OCI-LY3 (cell line): ENCODE results near the gene ASPHD1.

Source experiments
- H2AFZ ChIP-seq: fragments of 200-600, 300-600 bp; shearing (Covaris generic); 2 replicates; pipeline ENCODE4 v1.6.0; 2014; ENCODE audit warnings: antibody characterized with exemption, low read depth, low read length
- H3K27ac ChIP-seq: fragments of 200-600, 300-600 bp; sonication (generic); 2 replicates; pipeline ENCODE4 v1.5.1; 2014; ENCODE audit warnings: mild to moderate bottlenecking, low read length, moderate library complexity, mixed read lengths
- H3K27me3 ChIP-seq: fragments of 200-600, 300-600 bp; sonication (generic); 2 replicates; pipeline ENCODE4 v1.6.1; 2014; ENCODE audit warnings: low read depth, low read length, mixed read lengths
- H3K36me3 ChIP-seq: fragments of 200-600, 300-600 bp; sonication (generic); replicated peaks from 2 replicates; pipeline ENCODE3; 2014; ENCODE audit warnings: low read depth, low read length, mixed read lengths
- H3K4me1 ChIP-seq: fragments of 300-600, 200-600 bp; sonication (generic); 2 replicates; pipeline ENCODE4 v1.6.1; 2014; ENCODE audit warnings: low read length, mixed read lengths
- H3K4me2 ChIP-seq: fragments of 200-600, 300-600 bp; sonication (generic); 2 replicates; pipeline ENCODE4 v1.6.1; 2014; ENCODE audit warnings: low read length, mixed read lengths
- H3K4me3 ChIP-seq: fragments of 300-600, 200-600 bp; sonication (generic); 2 replicates; pipeline ENCODE4 v1.5.1; 2014; ENCODE audit warnings: antibody characterized with exemption, mild to moderate bottlenecking, low read length, moderate library complexity
- H3K79me2 ChIP-seq: fragments of 300-600, 200-600 bp; shearing (Covaris generic); 2 replicates; pipeline ENCODE4 v1.6.1; 2014; ENCODE audit warnings: mild to moderate bottlenecking, low read length, mixed read lengths
- H3K9ac ChIP-seq: fragments of 300-600, 200-600 bp; shearing (Covaris generic); 2 replicates; pipeline ENCODE4 v1.6.0; 2014; ENCODE audit warnings: mild to moderate bottlenecking, low read length, moderate library complexity
- H3K9me3 ChIP-seq: fragments of 200-600, 300-600 bp; shearing (Covaris generic); 2 replicates; pipeline ENCODE4 v1.6.1; 2014; ENCODE audit warnings: low read length, mixed read lengths; ENCODE audit not compliant: insufficient read depth
- H4K20me1 ChIP-seq: fragments of 200-600, 300-600 bp; sonication (generic); 2 replicates; pipeline ENCODE4 v1.6.1; 2016; ENCODE audit warnings: low read length, mixed read lengths; ENCODE audit not compliant: insufficient read depth
- EZH2phosphoT487 ChIP-seq: fragments of 200-600 bp; shearing (Covaris generic); IDR thresholded peaks from 2 replicates; pipeline ENCODE4 v1.6.1; 2018; ENCODE audit warnings: antibody characterized with exemption, mixed run types, low read depth
- TF ChIP-seq, protein P1 (sequence below): fragments of 200-600, 300-600 bp; sonication (generic); IDR thresholded peaks from 2 replicates; pipeline ENCODE4 v1.5.1; 2014; ENCODE audit warnings: antibody characterized with exemption, low read length, low read depth

The ASPHD1 gene

DNA sequence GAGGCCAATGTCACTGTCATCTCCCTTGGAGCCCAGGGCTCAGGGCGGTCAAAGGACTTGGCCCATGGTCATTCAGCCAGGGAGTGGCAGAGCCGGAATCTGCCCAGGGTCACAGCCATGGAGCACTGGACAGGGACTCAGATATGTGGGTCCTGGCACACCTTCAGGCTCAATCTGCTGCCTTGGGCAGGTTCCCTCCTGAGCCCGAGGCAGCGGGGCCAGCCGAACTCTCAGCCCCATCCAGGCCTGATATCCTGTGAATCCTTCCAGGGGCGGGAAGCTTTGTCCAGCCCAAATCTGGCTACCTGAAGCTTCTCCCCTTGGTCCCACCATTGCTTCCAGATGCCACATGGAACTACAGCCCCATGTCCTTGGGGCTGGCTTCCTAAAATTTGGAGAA, 25.1 kb upstream of the ASPHD1 start:
- Histone ChIP-seq H4K20me1 (no peaks in the 10 kb centered on the region), H3K36me3 (no peaks in the 10 kb centered on the region), H3K4me3 (no peak overlapping the region), H3K4me2 (no peak overlapping the region), H3K9ac (no peak overlapping the region), H3K79me2 (no peaks in the 10 kb centered on the region), H3K9me3 (no peaks in the 10 kb centered on the region), H3K4me1 (peaks cover 4% of the 10 kb centered on the region), H3K27me3 (no peaks in the 10 kb centered on the region), H2AFZ (no peak overlapping the region), H3K27ac (no peak overlapping the region)
- no peak for TF ChIP-seq EZH2phosphoT487
- TF ChIP-seq, protein P1, sequence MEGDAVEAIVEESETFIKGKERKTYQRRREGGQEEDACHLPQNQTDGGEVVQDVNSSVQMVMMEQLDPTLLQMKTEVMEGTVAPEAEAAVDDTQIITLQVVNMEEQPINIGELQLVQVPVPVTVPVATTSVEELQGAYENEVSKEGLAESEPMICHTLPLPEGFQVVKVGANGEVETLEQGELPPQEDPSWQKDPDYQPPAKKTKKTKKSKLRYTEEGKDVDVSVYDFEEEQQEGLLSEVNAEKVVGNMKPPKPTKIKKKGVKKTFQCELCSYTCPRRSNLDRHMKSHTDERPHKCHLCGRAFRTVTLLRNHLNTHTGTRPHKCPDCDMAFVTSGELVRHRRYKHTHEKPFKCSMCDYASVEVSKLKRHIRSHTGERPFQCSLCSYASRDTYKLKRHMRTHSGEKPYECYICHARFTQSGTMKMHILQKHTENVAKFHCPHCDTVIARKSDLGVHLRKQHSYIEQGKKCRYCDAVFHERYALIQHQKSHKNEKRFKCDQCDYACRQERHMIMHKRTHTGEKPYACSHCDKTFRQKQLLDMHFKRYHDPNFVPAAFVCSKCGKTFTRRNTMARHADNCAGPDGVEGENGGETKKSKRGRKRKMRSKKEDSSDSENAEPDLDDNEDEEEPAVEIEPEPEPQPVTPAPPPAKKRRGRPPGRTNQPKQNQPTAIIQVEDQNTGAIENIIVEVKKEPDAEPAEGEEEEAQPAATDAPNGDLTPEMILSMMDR: no peak

DNA sequence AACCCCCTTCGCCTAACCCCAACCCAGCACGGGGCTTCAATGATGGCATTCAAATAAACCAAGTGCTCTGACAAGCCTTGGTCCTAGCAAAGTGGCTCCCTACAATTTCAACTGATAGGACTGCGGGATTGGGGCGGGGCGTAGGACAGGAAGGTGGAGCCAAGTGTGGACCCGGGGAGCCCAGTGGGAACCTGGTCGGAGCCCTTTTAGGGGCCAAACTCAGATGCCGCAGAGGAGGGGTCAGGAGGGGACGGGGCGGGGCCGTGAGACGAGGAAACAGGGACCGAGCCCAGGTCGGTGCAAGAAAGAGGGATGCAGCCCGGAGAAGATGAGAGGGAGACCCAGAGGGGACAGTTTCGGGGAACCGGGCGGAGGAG, 24.1 kb upstream of the ASPHD1 start:
- no peaks in the 10 kb centered on the region for H3K27me3 ChIP-seq
- H3K27ac ChIP-seq: no peak overlapping the region
- TF ChIP-seq, protein P1: no peak
- no peak for TF ChIP-seq EZH2phosphoT487
- H3K36me3 ChIP-seq: no peaks in the 10 kb centered on the region
- no peaks in the 10 kb centered on the region for H3K79me2 ChIP-seq
- H3K4me1 ChIP-seq: peaks cover 4% of the 10 kb centered on the region
- H2AFZ ChIP-seq: no peak overlapping the region
- H4K20me1 ChIP-seq: no peaks in the 10 kb centered on the region
- no peak overlapping the region for H3K9ac ChIP-seq
- H3K9me3 ChIP-seq: no peaks in the 10 kb centered on the region
- H3K4me2 ChIP-seq: no peak overlapping the region
- no peak overlapping the region for H3K4me3 ChIP-seq

- Histone ChIP-seq H3K9ac (no peak overlapping the region), H3K36me3 (no peaks in the 10 kb centered on the region), H2AFZ (no peak overlapping the region), H3K9me3 (no peaks in the 10 kb centered on the region), H3K27ac (no peak overlapping the region), H3K4me2 (no peak overlapping the region), H3K27me3 (no peaks in the 10 kb centered on the region), H3K4me1 (peaks cover 4% of the 10 kb centered on the region), H3K79me2 (no peaks in the 10 kb centered on the region), H4K20me1 (no peaks in the 10 kb centered on the region), H3K4me3 (no peak overlapping the region)
- no peak for TF ChIP-seq EZH2phosphoT487
- TF ChIP-seq, protein P1: no peak
Observed at GRCh38 chr16:29876594-29877249, 23.6 kb upstream of the ASPHD1 start.

DNA sequence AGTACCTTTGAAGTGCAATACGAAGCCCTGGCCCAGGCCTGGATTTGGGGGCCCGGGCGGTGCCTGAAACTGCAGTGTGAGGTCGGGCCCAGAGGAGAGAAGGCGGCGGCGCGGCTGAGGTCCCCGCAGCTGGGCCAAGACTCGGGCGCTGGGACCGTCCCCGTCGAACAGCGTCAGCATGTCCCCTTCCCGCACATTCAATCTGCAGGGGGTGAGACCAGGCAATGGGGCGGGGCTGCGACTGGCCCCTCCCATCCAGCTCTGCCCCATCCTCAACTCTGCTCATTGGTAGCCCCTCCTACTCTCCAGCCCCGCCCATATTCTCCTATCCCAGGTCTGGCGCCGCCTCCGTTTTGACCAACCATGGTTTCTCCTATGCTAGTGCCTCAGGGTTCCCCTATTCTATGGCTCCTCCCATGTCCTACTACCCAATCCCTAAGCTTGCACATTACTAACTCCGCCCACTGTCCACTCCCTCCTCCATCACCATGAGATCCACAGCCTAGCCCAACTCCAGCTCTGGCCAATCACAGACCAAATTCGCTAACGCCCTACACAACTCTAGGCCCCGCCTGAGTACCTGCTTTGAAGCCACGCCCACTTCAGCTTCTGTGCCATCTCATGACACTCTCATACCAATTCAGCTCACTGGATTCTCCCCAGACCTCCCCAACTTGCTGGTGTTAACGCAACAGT, 22.9 kb upstream of the ASPHD1 start:
- Histone ChIP-seq H2AFZ (no peak overlapping the region), H3K4me1 (peaks cover 4% of the 10 kb centered on the region), H3K27me3 (no peaks in the 10 kb centered on the region), H3K27ac (no peak overlapping the region), H3K9ac (no peak overlapping the region), H3K9me3 (no peaks in the 10 kb centered on the region), H4K20me1 (no peaks in the 10 kb centered on the region), H3K79me2 (no peaks in the 10 kb centered on the region), H3K4me3 (no peak overlapping the region), H3K36me3 (no peaks in the 10 kb centered on the region), H3K4me2 (no peak overlapping the region)
- TF ChIP-seq EZH2phosphoT487: no peak
- TF ChIP-seq, protein P1: no peak
